NOMO-1 treated with DMSO at 0.1 percent for 48 hours (cell line): ENCODE results near the gene SIN3B.
"Not testable (repeated sequence)": the region's sequence is repeated elsewhere in the genome, so short reads cannot be mapped to it uniquely, and the experiment has no call there.

ENCODE experiments used
- DNase-seq: peaks from one replicate; lab custom pipeline; 2025; ENCODE audit not compliant: unreplicated experiment; lab: John Stamatoyannopoulos, UW

SIN3B gene, protein sequence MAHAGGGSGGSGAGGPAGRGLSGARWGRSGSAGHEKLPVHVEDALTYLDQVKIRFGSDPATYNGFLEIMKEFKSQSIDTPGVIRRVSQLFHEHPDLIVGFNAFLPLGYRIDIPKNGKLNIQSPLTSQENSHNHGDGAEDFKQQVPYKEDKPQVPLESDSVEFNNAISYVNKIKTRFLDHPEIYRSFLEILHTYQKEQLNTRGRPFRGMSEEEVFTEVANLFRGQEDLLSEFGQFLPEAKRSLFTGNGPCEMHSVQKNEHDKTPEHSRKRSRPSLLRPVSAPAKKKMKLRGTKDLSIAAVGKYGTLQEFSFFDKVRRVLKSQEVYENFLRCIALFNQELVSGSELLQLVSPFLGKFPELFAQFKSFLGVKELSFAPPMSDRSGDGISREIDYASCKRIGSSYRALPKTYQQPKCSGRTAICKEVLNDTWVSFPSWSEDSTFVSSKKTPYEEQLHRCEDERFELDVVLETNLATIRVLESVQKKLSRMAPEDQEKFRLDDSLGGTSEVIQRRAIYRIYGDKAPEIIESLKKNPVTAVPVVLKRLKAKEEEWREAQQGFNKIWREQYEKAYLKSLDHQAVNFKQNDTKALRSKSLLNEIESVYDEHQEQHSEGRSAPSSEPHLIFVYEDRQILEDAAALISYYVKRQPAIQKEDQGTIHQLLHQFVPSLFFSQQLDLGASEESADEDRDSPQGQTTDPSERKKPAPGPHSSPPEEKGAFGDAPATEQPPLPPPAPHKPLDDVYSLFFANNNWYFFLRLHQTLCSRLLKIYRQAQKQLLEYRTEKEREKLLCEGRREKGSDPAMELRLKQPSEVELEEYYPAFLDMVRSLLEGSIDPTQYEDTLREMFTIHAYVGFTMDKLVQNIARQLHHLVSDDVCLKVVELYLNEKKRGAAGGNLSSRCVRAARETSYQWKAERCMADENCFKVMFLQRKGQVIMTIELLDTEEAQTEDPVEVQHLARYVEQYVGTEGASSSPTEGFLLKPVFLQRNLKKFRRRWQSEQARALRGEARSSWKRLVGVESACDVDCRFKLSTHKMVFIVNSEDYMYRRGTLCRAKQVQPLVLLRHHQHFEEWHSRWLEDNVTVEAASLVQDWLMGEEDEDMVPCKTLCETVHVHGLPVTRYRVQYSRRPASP

DNA sequence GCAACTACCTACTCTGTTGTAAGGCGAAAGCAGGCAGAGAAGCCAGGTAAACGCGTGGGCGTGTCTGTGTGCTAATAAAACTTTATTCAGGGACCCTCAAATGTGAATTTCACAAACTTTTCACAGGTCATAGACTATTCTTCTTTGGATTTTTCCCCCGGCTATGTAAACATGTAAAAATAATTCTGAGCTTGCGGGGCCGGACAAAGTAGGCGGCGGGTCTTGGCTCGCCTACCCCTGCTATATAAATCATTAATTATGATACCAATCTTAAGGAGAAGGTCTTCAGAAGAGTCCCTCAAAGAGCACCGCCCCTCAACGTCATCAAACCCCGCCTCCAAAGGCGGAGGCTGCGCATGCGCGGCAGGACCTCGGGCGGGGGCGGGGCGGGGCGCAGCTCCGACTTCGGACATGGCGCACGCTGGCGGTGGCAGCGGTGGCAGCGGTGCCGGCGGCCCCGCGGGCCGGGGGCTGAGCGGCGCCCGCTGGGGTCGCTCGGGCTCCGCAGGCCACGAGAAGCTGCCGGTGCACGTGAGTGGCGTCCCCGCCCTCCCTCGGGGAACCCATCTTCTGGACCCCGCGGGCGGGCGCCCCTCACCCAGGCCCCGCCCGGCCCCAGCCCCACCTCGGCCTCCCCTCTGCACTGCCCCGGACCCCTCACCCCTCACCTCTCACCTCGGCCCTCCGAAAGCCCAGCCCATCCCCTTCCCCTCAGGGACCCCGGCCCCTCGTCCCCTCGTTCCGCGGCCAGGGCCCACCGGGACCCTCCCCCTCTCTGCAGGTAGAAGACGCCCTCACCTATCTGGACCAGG lies at the start of gene SIN3B:
Gene SIN3B, plus strand, starts transcription at position 389 of the 812 bp plus-strand sequence. Its CDS starts 23 bp downstream, at position 412.
- peak; percentile 69 for DNase-seq

DNA sequence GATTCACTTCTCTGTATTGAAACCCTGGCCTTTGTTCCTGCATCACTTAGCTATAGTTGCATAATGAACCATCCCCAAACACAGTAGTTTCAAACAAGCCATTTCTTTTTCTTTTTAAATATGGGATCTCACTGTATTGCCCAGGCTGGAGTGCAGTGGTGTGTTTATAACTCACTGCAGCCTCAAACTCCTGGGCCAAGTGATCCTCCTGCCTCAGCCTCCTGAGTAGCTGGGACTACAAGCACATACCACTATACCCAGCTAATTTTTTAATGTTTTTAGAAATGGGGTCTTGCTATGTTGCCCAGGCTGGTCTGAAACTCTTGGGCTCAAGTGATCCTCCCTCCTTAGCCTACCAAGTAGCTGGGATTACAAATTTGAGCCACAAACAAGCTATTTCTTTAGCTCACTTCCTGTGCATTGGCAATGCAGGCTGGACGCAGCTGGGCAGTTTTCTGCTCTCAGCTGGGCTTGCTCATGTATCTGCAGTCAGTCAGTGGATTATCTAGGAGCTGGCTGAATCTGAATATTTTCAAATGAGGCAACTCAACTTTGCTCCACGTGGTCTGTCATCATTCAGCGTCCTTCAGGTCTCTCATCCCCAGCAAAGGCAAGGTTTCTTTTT lies 49.5 kb upstream of the SIN3B start:
- no peak for DNase-seq

DNA sequence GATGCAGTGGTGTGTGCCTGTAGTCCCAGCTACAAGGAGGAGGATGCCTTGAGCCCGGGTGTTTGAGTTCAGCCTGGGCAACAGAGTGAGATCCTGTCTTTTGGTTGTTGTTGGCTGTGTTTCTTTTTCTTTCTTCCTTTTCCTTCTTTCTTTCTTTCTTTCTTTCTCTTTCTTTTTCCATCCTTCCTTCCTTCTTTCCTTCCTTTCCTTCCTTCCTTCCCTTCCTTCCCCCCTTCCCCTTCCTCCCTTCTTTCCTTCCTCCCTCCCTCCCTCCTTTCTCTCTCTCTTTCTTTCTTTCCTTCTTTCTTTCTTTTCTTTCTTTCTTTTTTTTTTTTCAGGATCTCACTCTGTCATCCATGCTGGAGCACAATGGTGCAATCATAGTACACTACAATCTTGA lies 46.5 kb upstream of the SIN3B start:
- no peak for DNase-seq

DNA sequence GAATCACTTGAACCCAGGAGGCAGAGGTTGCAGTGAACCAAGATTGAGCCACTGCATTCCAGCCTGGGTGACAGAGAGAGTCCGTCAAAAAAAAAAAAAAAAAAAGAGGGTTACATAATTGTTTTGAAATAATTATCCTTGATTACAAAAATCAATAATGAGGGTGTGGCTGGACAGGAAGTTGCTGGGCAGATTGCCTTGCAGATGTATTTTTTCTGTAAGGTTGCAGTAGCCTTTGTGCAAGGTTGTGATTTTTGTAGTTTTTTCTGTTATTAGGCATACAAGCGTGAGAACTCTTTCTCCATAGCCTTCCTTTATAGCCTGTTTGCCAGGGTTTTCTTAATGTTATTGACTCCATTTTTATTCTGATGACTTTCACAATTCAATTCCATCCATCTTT lies 40.7 kb upstream of the SIN3B start:
- peak; percentile 58 for DNase-seq

DNA sequence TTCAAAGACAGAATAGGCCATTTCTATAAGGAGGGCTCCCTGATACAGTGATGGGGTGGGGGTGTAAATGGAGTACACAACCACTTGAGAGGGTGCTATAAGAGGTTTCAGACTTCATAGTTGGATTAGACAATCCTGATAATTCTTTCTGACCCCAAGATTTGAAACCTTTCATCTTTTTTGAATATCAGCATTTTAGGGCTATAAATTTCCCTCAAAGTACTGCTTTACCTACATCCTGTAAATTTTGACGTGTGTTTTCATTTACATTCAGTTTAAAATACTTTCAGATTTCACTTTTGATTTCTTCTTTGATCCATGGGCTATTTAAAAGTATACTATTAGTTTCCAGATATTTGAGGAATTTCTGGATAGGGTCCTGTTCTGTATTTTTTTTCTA lies 40.0 kb upstream of the SIN3B start:
- DNase-seq = no peak

DNA sequence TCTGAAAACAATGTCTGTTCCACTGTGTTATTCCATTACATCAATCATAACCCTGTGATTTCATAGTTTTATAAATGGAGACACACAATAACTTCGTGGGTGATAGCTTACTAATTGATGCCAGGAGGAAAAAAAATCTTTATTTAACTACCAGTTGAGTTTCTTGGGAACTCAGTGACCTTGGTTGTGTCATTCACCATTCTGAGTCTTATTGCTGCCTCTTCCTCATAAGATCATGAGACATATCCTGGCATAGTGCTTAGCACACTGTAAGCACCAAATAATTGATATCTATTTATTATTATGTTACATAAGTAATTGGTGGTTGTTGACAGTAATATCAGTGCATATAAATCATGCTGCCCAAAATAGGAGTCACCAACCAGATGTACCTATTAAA lies 39.1 kb upstream of the SIN3B start:
- no peak for DNase-seq

DNA sequence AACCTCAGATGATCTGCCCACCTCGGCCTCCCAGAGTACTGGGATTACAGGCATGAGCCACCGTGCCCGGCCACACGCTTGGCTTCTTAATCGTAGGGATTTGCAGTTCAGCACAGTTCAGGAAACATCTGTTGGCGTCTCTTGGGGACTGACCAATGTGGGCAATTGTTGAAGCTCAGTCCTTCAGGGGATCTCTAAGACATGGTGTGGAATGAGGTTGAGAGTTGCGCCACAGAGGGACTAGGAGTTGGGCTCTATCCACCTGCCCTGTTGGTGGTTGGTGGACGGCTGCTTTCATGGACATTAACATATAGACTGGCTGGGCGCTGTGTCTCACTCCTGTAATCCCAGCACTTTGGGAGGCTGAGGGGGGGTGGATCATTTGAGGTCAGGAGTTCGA lies 37.3 kb upstream of the SIN3B start:
- no peak for DNase-seq

DNA sequence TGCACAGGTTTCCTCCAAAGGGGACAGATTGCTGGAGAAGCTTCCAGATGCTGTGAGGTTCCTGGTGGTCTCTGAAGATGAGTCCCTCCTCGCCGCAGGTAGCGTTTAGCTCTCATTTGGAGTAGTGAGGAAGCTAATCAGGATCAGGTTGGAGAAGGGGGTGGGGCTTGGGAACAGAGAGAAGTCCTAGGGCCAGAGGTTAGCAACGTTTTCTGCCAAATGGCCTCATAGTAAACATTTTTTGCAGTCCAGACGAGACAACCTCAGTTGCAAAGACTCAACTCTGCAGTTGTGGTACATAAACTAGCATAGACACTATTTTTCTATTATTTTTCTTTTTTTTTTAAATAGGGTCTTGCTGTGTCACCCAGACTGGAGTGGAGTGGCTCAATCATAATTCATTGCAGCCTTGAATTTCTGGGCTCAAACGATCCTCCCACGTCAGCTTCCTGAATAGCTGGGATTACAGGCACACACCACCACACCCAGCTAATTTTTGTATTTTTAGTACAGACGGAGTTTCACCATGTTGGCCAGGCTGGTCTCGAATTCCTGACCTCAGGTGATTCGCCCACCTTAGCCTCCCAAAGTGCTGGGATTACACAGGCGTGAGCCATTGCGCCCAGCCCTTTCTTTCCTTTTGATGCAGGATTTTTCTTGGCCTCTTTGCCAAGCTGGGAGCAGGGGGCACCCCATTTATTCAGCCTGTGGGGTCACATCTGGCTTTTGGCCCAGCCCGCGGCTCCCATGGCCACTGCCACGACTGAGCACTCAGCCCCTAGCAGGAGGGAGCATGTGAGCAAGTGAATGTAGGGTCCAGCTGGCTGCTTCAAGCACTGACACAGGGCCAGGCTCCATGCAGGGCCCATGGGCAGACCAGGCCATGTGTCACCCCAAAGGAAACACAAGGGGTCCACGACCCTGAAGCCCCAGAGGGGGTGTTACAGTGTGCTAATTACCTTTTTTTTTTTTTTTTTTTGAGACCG lies 34.4 kb upstream of the SIN3B start:
- no peak for DNase-seq

DNA sequence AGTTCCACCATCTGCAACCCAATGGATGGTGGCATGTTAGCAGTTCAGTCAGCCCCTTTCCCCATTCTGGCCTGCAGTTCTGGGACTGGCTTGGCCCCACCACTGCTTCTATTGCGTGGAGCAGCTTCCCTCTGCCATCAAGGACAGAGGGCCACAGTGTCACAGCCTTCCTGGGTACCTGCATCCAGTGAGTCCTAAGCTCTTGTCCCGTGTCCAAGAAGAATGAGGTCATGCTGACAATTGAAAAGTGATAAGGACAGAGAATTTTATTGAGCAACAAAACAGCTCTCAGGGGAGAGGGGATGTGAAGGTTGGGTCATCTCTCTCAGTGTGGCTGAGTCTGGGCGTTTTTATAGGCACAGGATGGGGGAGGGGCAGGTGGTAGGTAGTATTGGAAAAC lies 33.5 kb upstream of the SIN3B start:
- DNase-seq = no peak

DNA sequence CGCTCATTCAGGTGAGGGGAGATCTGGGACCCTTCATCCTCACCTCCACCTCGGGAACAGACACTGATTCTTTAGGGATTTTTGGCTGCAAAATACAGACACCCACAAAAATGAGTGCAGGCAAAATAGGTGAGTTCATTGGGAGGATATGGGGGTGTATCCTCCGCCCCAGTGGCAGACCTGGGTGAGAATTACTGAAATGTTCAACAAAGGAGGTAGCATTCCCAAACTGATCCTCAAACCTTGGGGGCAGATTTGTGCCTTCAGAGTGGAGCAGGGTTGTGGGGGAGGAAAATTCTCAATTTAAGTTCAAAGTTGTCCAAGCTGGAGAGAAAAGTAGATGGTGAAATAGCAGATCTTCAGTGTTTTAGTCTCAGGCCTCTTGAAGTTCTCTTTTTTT lies 31.3 kb upstream of the SIN3B start:
- peak; percentile 36 for DNase-seq

DNA sequence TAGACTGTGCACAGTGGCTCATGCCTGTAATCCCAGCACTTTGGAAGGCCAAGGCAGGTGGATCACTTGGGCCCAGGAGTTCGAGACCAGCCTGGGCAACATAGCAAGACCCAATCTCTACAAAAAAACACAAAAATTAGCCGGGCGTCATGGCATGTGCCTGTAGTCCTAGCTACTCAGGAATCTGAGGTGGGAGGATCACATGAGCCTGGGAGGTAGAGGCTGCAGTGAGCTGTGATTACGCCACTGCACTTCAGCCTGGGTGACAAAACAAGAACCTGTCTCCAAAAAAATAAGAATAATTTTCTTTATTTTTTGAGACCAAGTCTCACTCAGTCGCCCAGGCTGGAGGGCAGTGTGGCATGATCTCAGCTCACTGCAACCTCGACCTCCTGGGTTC lies 30.9 kb upstream of the SIN3B start:
- not testable (repeated sequence) for DNase-seq

DNA sequence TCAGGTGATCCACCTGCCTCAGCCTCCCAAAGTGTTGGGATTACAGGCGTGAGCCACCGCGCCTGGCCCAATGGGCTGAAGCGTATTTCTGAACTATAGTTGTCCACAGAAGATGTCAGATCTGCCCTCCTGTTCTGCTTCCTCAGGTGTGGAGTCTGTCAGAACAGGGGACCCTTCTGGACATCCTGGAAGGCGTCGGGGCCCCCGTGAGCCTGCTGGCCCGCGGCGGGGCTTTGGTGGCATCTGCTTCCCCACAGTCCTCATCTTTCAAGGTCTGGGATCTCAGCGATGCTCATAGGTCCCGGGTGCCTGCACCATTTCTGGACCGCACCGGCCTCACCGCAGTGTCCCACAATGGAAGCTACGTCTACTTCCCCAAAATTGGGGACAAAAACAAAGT lies 29.5 kb upstream of the SIN3B start:
- DNase-seq = no peak

DNA sequence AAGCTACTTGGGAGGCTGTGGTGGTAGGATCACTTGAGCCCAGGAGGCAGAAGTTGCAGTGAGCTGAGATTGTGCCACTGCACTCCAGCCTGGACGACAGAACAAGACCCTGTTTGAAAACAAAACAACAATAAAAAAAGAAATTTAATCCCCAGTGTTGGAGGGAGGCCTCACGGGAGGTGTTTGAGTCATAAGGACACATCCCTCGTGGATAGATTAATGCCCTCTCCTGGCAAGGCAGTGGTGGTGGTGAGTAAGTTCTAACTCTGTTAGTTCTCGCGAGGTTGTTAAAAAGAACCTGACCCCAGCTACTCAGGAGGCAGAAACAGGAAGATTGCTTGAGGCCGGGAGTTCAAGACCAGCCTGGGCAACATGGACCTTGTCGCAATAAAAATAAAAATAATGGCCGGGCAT lies 27.6 kb upstream of the SIN3B start:
- peak; percentile 18 for DNase-seq

DNA sequence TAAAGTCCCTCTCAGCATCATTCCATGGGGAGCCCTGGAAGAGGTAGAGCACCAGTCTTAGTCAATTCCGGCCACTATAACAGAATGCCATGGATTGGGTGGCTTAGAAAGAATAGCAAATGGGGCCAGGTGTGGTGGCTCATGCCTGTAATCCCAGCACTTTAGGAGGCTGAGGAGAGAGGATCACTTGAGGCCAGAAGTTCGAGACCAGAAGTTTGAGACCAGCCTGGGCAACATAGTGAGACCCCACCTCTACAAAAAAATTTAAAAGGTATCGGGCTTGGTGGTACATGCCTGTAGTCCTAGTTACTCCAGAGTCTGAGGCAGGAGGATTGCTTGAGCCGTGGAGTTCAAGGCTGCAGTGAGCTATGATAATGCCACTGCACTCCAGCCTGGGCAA lies 25.0 kb upstream of the SIN3B start:
- no peak for DNase-seq

DNA sequence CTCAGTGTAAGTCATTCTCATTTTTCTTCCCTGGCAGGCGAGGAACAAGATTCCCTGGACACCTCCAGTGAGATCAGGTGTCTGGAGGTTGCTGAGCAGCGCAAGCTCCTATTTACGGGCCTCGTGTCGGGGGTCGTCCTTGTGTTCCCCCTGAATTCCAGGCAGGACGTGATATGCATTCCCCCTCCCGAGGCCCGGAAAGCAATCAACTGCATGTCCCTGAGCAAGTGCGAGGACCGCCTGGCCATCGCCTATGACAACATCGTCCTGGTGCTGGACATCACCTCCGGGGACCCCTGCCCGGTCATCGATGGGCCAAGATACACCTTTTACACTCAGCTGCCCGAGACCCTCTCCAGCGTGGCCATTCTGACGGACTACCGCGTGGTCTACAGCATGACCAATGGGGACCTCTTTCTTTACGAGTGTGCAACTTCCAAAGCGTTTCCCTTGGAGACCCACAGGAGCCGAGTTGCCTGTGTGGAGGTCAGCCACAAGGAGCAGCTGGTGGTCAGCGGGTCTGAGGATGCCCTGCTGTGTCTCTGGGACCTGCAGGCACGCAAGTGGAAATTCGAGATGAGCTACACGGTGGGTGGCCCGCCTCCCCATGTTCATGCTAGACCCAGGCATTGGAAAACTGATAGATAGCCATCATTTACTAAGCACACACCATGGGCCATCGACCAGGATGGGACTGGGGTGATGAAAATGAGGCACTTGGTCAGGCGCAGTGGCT lies 21.5 kb upstream of the SIN3B start:
- DNase-seq = no peak

DNA sequence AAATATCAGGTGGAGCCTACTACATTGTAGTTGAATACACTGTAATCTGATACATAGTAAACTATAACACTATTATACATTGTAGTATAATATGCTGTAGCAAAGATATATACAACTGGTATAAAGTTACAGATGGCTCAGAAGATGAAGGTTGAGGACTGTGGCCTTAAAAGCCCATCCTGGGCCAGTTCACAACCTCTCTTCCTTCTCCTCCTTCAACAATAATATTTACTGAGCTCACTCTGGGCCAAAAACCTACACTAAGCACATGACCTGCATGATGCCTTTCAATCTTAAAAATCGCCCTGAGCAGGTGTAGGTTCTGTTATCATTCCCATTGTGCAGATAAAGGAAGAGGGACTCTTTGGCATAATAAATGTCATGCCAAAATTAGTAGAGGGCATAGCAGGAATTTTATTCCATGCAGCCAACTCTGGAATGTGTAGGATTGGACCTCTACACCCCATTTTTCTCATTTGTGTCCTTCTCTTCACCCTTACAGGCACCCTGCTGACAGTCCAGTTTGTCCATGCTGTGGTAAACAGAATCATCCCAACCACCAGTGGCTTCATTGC lies 14.6 kb upstream of the SIN3B start:
- no peak for DNase-seq

DNA sequence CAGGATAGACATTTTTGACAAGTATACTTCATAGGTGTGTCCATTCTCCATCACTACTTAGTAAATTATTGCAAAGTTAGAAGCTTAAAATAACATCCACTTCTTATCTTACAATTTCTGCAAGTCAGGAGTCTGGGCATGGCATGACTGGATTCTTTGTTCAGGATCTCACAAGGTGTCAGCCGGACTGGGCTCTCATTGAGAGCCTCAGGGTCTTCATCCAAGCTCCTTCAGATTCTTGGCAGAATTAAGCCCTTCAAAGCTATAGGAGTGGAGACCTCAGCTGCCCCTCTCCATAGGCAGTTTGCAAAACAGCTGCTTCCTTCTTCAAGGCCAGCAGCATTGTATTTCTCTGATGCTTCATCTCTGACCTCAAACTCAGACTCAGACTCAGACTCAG lies 9.1 kb upstream of the SIN3B start:
- no peak for DNase-seq

DNA sequence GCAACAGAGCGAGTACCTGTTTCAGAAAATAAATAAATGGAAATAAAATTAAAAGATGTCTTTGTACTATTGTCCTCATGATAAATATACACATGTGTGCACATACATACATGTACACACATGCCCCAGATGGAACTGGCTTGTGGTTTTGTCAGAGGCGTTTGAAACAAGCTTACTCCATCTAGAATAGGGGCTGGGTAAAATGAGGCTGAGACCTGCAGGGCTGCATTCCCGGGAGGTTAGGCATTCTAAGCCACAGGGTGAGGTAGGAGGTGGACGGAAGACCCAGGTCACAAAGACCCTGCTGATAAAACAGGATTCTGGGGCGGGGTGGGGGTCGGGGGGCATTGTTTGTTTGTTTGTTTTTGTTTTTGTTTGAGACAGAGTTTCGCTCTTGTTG lies 8.1 kb upstream of the SIN3B start:
- no peak for DNase-seq
